ENCODE measurements around the gene QSOX2.

The QSOX2 gene

GRCh38 chr9:136260521-136260920, 14.9 kb upstream of the QSOX2 start:
- Histone ChIP-seq H2BK120ac (ENCODE audit: low read depth, low read length) (no peak overlapping the region), H3K4me2 (ENCODE audit: insufficient read depth, low read length, poor library complexity, severe bottlenecking) (no peak overlapping the region), H3K79me1 (ENCODE audit: low read depth, low read length) (peaks cover 4% of the 10 kb centered on the region), H3K27me3 (ENCODE audit: control insufficient read depth in 3 of 3, insufficient read depth in 3 of 3, low read depth in 1 of 3, low read length in 3 of 3) (peaks cover 0 to 84% (median 0%) of the 10 kb centered on the region in 3 experiments), H3K4ac (ENCODE audit: low read length) (no peak overlapping the region), H2BK5ac (ENCODE audit: low read length) (no peak overlapping the region), H3K18ac (ENCODE audit: low read length) (peak overlapping the region; percentile 76), H3K4me3 (ENCODE audit: low read length in 2 of 2) (no peak overlapping the region), H3K36me3 (replicated peaks in 1 of 2; ENCODE audit: control insufficient read depth in 2 of 2, insufficient read depth in 2 of 2, low read length in 2 of 2) (no peaks in the 10 kb centered on the region), H3K27ac (replicated peaks; ENCODE audit: low read length) (no peak overlapping the region), H3K14ac (ENCODE audit: low read length) (peak overlapping the region; percentile 31), H3K9me3 (replicated peaks in 1 of 2; ENCODE audit: control insufficient read depth in 2 of 2, insufficient read depth in 1 of 2, low read depth in 1 of 2, low read length in 2 of 2) (no peaks in the 10 kb centered on the region), H2BK15ac (ENCODE audit: low read length) (peak overlapping the region; percentile 92), H2AK5ac (ENCODE audit: low read depth, low read length) (peak overlapping the region; percentile 94), H2BK12ac (ENCODE audit: low read length) (peak overlapping the region; percentile 16), H2AFZ (ENCODE audit: low read length) (no peak overlapping the region), H3K4me1 (ENCODE audit: control insufficient read depth in 2 of 2, insufficient read depth in 1 of 2, low read depth in 1 of 2, low read length in 2 of 2) (peaks cover 8 to 18% of the 10 kb centered on the region in 2 donors), H4K8ac (ENCODE audit: low read depth, low read length) (no peak overlapping the region), H3K9ac (ENCODE audit: low read depth, low read length, poor library complexity) (peak overlapping the region; percentile 44), H3K23ac (ENCODE audit: low read depth, low read length, poor library complexity) (peak overlapping the region; percentile 85), H4K91ac (ENCODE audit: low read depth, low read length, poor library complexity) (no peak overlapping the region)
- DNase-seq (ENCODE audit: low spot score): no peak
- WGBS, 2 donors (ENCODE audit: extremely low coverage in 2 of 2, insufficient read length in 2 of 2, insufficient replicate concordance in 1 of 2): no CpG with 5 or more reads among the region's 10 CpGs

- H2BK15ac ChIP-seq (ENCODE audit: low read length): peak overlapping the region; percentile 89
- DNase-seq (ENCODE audit: low spot score): no peak
- no peak overlapping the region for H4K91ac ChIP-seq (ENCODE audit: low read depth, low read length, poor library complexity)
- no peak overlapping the region for H3K4ac ChIP-seq (ENCODE audit: low read length)
- H3K4me1 ChIP-seq (ENCODE audit: control insufficient read depth in 2 of 2, insufficient read depth in 1 of 2, low read depth in 1 of 2, low read length in 2 of 2): peaks cover 10 to 18% of the 10 kb centered on the region in 2 donors
- H3K27ac ChIP-seq (replicated peaks; ENCODE audit: low read length): no peak overlapping the region
- no CpG with 5 or more reads among the region's 17 CpGs for WGBS, 2 donors (ENCODE audit: extremely low coverage in 2 of 2, insufficient read length in 2 of 2, insufficient replicate concordance in 1 of 2)
- H2BK120ac ChIP-seq (ENCODE audit: low read depth, low read length): no peak overlapping the region
- H2BK12ac ChIP-seq (ENCODE audit: low read length): peak overlapping the region; percentile 22
- H2AFZ ChIP-seq (ENCODE audit: low read length): no peak overlapping the region
- no peaks in the 10 kb centered on the region for H3K9me3 ChIP-seq (replicated peaks in 1 of 2; ENCODE audit: control insufficient read depth in 2 of 2, insufficient read depth in 1 of 2, low read depth in 1 of 2, low read length in 2 of 2)
- H4K8ac ChIP-seq (ENCODE audit: low read depth, low read length): peak overlapping the region; percentile 65
- peak overlapping the region; percentile 44 for H3K9ac ChIP-seq (ENCODE audit: low read depth, low read length, poor library complexity)
- H2BK5ac ChIP-seq (ENCODE audit: low read length): peak overlapping the region; percentile 66
- peaks cover 0 to 83% (median 0%) of the 10 kb centered on the region in 3 experiments for H3K27me3 ChIP-seq (ENCODE audit: control insufficient read depth in 3 of 3, insufficient read depth in 3 of 3, low read depth in 1 of 3, low read length in 3 of 3)
- H3K36me3 ChIP-seq (replicated peaks in 1 of 2; ENCODE audit: control insufficient read depth in 2 of 2, insufficient read depth in 2 of 2, low read length in 2 of 2): no peaks in the 10 kb centered on the region
- H3K23ac ChIP-seq (ENCODE audit: low read depth, low read length, poor library complexity): peak overlapping the region; percentile 43
- no peak overlapping the region for H3K4me2 ChIP-seq (ENCODE audit: insufficient read depth, low read length, poor library complexity, severe bottlenecking)
- H3K14ac ChIP-seq (ENCODE audit: low read length): peak overlapping the region; percentile 21
- H3K18ac ChIP-seq (ENCODE audit: low read length): peak overlapping the region; percentile 71
- peak overlapping the region; percentile 94 for H2AK5ac ChIP-seq (ENCODE audit: low read depth, low read length)
- H3K4me3 ChIP-seq (ENCODE audit: low read length in 2 of 2): no peak overlapping the region
- peaks cover 4% of the 10 kb centered on the region for H3K79me1 ChIP-seq (ENCODE audit: low read depth, low read length)
Measured at GRCh38 chr9:136259836-136260235, 14.2 kb upstream of the QSOX2 start.

DNA sequence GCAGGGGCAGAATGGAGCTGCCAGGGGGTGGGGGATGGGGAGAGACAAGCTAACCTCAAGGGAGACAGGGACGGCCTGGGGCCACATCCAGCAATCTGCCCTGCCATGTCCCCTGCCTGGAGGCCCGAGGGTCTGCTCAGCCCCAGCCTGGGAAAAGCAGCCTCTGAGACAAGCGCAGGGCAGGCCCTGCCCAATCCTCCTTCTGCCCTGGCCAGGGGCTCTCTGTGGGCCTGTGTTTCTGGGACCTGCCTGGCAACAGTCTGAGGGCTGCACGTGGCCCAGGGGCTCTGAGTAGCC, 13.9 kb upstream of the QSOX2 start:
- H4K91ac ChIP-seq (ENCODE audit: low read depth, low read length, poor library complexity): no peak overlapping the region
- H3K23ac ChIP-seq (ENCODE audit: low read depth, low read length, poor library complexity): no peak overlapping the region
- H2BK5ac ChIP-seq (ENCODE audit: low read length): peak overlapping the region; percentile 66
- no peak overlapping the region for H3K14ac ChIP-seq (ENCODE audit: low read length)
- peak overlapping the region; percentile 71 for H3K18ac ChIP-seq (ENCODE audit: low read length)
- H3K4me1 ChIP-seq (ENCODE audit: control insufficient read depth in 2 of 2, insufficient read depth in 1 of 2, low read depth in 1 of 2, low read length in 2 of 2): peaks cover 10 to 17% of the 10 kb centered on the region in 2 donors
- no peaks in the 10 kb centered on the region for H3K9me3 ChIP-seq (replicated peaks in 1 of 2; ENCODE audit: control insufficient read depth in 2 of 2, insufficient read depth in 1 of 2, low read depth in 1 of 2, low read length in 2 of 2)
- H2AK5ac ChIP-seq (ENCODE audit: low read depth, low read length): peak overlapping the region; percentile 94
- no peak for DNase-seq (ENCODE audit: low spot score)
- H3K27ac ChIP-seq (replicated peaks; ENCODE audit: low read length): no peak overlapping the region
- H2AFZ ChIP-seq (ENCODE audit: low read length): no peak overlapping the region
- H2BK15ac ChIP-seq (ENCODE audit: low read length): peak overlapping the region; percentile 89
- peaks cover 0 to 83% (median 0%) of the 10 kb centered on the region in 3 experiments for H3K27me3 ChIP-seq (ENCODE audit: control insufficient read depth in 3 of 3, insufficient read depth in 3 of 3, low read depth in 1 of 3, low read length in 3 of 3)
- peaks cover 4% of the 10 kb centered on the region for H3K79me1 ChIP-seq (ENCODE audit: low read depth, low read length)
- H2BK12ac ChIP-seq (ENCODE audit: low read length): peak overlapping the region; percentile 90
- H3K36me3 ChIP-seq (replicated peaks in 1 of 2; ENCODE audit: control insufficient read depth in 2 of 2, insufficient read depth in 2 of 2, low read length in 2 of 2): no peaks in the 10 kb centered on the region
- WGBS, 2 donors (ENCODE audit: extremely low coverage in 2 of 2, insufficient read length in 2 of 2, insufficient replicate concordance in 1 of 2): no CpG with 5 or more reads among the region's 4 CpGs
- H2BK120ac ChIP-seq (ENCODE audit: low read depth, low read length): no peak overlapping the region
- H4K8ac ChIP-seq (ENCODE audit: low read depth, low read length): no peak overlapping the region
- no peak overlapping the region for H3K4me3 ChIP-seq (ENCODE audit: low read length in 2 of 2)
- H3K4ac ChIP-seq (ENCODE audit: low read length): no peak overlapping the region
- no peak overlapping the region for H3K4me2 ChIP-seq (ENCODE audit: insufficient read depth, low read length, poor library complexity, severe bottlenecking)
- no peak overlapping the region for H3K9ac ChIP-seq (ENCODE audit: low read depth, low read length, poor library complexity)

DNA sequence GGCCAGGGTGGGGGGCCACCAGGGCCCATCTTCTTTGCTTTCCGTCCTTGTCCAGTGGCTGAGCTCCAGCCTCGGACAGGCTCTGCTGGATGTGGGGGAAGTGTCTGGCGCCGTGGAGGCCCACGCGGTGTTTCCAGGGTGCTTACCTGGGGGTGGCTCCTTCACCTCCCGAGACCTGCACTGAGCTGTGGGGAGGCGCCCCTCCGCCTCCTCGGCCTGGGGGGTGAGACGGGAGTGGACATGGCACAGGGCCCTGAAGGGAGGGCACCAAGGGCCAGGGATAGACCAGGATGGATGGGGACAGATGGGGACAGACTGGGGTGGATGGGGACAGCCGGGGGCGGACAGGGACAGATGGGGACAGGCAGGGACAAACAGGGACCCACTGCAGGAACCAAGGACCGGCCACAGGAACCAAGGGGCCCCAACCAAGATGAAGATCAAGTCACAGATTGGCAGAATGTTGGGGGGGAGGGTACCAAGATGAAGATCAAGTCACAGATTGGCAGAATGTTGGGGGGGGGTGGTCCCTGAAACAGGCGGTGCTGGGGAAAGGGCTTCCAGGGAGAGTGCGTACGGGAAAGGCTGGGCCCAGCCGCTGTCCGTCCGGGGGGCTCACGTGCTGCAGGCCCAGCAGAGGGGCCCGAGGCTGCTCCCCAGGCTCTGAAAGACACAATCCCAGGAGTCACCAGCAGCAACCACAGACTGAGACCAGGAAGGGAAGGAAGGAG, 13.3 kb upstream of the QSOX2 start:
- H3K27me3 ChIP-seq (ENCODE audit: control insufficient read depth in 3 of 3, insufficient read depth in 3 of 3, low read depth in 1 of 3, low read length in 3 of 3): peaks cover 0 to 83% (median 0%) of the 10 kb centered on the region in 3 experiments
- H3K18ac ChIP-seq (ENCODE audit: low read length): peak overlapping the region; percentile 90
- H3K4me1 ChIP-seq (ENCODE audit: control insufficient read depth in 2 of 2, insufficient read depth in 1 of 2, low read depth in 1 of 2, low read length in 2 of 2): peaks cover 8 to 12% of the 10 kb centered on the region in 2 donors
- DNase-seq (ENCODE audit: low spot score): no peak
- H3K27ac ChIP-seq (replicated peaks; ENCODE audit: low read length): no peak overlapping the region
- H3K9me3 ChIP-seq (replicated peaks in 1 of 2; ENCODE audit: control insufficient read depth in 2 of 2, insufficient read depth in 1 of 2, low read depth in 1 of 2, low read length in 2 of 2): no peaks in the 10 kb centered on the region
- no peak overlapping the region for H3K4ac ChIP-seq (ENCODE audit: low read length)
- H2AFZ ChIP-seq (ENCODE audit: low read length): no peak overlapping the region
- no peak overlapping the region for H3K4me2 ChIP-seq (ENCODE audit: insufficient read depth, low read length, poor library complexity, severe bottlenecking)
- peak overlapping the region; percentile 90 for H2BK12ac ChIP-seq (ENCODE audit: low read length)
- no peak overlapping the region for H3K9ac ChIP-seq (ENCODE audit: low read depth, low read length, poor library complexity)
- peak overlapping the region; percentile 65 for H3K23ac ChIP-seq (ENCODE audit: low read depth, low read length, poor library complexity)
- H3K79me1 ChIP-seq (ENCODE audit: low read depth, low read length): peaks cover 4% of the 10 kb centered on the region
- H2BK15ac ChIP-seq (ENCODE audit: low read length): peak overlapping the region; percentile 89
- H4K8ac ChIP-seq (ENCODE audit: low read depth, low read length): no peak overlapping the region
- H2AK5ac ChIP-seq (ENCODE audit: low read depth, low read length): peak overlapping the region; percentile 75
- H2BK5ac ChIP-seq (ENCODE audit: low read length): peak overlapping the region; percentile 66
- no peak overlapping the region for H4K91ac ChIP-seq (ENCODE audit: low read depth, low read length, poor library complexity)
- peak overlapping the region; percentile 71 for H3K14ac ChIP-seq (ENCODE audit: low read length)
- no peak overlapping the region for H3K4me3 ChIP-seq (ENCODE audit: low read length in 2 of 2)
- WGBS, 2 donors (ENCODE audit: extremely low coverage in 2 of 2, insufficient read length in 2 of 2, insufficient replicate concordance in 1 of 2): no CpG with 5 or more reads among the region's 22 CpGs
- no peaks in the 10 kb centered on the region for H3K36me3 ChIP-seq (replicated peaks in 1 of 2; ENCODE audit: control insufficient read depth in 2 of 2, insufficient read depth in 2 of 2, low read length in 2 of 2)
- H2BK120ac ChIP-seq (ENCODE audit: low read depth, low read length): no peak overlapping the region

Measured in neuronal stem cell (in vitro differentiated cells).